GM18505 (cell line): Measurements from ENCODE around the gene FGGY.
"Not testable (repeated sequence)": the region's sequence is repeated elsewhere in the genome, so short reads cannot be mapped to it uniquely, and the experiment has no call there.

Experiments
- ATAC-seq: cut with Tn5 transposase; IDR thresholded peaks from one replicate; pipeline ENCODE4 v1.9.1; 2021; ENCODE audit not compliant: unreplicated experiment
- POLR2A ChIP-seq: IDR thresholded peaks from 4 replicates; pipeline ENCODE4 v1.6.1; 2011; ENCODE audit warnings: borderline replicate concordance; ENCODE audit not compliant: insufficient read depth, insufficient read length; ENCODE audit errors: extremely low read depth

Gene FGGY

DNA sequence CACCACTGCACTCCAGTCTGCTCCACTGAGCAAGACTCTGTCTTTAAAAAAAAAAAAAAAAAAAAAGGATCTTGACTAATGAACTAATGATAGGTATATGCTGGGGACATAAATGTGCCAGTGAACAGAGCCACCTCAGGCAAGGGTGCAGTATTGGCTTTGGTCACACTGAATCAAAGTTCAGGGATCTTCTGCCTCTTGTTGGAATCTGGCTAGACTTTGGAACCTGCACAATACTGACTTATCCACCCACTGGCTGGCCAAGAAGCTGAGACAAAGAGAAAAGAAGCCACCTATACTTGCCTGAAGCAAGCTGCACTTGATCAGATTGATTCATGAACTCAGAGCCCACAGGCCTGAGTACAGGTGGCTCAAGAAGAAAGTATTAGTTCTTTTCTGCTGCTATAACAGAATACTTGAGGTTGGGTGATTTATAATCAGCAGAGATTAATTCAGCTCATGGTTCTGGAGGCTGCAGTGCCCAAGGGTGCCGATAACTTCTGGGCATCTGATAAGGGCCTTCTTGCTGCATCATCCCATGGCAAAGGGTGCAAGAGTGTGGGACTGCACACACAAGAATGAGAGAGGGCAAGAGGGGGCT lies 172.0 kb downstream of the FGGY start:
- ATAC-seq, result no peak
- no peak for TF ChIP-seq POLR2A

GRCh38 chr1:59471991-59472570 lies 175.2 kb downstream of the FGGY start:
- ATAC-seq, result not testable (repeated sequence)

DNA sequence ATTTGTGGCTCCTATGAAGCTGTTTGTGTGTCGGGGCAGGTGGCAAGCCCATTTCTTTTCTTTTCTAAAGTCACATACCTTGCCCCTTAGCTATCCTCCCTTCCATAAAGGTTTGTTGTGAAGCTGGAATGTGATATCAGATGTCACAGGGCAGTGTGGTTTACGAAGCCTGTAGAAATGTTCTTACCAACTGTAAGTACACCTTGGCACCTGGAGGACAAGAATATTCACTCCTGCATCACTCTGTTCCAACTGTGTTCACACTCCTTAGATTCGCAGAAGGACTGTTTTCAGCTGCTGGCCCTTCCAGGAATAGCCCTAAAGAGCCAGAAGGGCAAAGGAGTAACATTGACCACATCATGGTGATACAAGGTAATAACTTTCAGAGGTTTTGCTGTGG lies 176.9 kb downstream of the FGGY start:
- no peak for ATAC-seq
- no peak for TF ChIP-seq POLR2A

- ATAC-seq, result no peak
- no peak for TF ChIP-seq POLR2A
Measured at GRCh38 chr1:59474496-59474895, 177.6 kb downstream of the FGGY start.

GRCh38 chr1:59475737-59476136 lies 178.8 kb downstream of the FGGY start:
- no peak for ATAC-seq
- no peak for TF ChIP-seq POLR2A

- no peak for TF ChIP-seq POLR2A
- no peak for ATAC-seq
Measured at GRCh38 chr1:59477286-59477685, 180.4 kb downstream of the FGGY start.

DNA sequence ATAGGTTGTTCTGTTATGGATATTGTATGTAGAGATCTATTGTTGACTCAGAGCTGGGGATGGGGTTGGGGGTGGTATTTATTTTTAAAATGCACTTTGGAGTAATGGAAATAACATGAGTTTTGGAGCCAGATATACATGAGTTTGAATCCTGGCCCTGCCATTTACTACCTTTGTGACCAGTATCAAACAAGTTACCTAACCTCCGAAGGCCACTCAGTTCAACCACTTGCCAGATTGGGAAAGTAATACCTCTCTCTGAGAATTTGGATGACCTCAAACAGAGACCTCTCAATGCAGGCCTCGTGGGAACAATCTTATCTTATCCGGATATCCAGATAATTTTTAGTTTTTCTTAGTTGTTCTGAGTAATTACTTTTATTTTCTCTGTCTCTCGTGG lies 181.0 kb downstream of the FGGY start:
- TF ChIP-seq POLR2A, result no peak
- ATAC-seq, result no peak

GRCh38 chr1:59478822-59479221 lies 181.9 kb downstream of the FGGY start:
- ATAC-seq, result no peak
- TF ChIP-seq POLR2A, result no peak

DNA sequence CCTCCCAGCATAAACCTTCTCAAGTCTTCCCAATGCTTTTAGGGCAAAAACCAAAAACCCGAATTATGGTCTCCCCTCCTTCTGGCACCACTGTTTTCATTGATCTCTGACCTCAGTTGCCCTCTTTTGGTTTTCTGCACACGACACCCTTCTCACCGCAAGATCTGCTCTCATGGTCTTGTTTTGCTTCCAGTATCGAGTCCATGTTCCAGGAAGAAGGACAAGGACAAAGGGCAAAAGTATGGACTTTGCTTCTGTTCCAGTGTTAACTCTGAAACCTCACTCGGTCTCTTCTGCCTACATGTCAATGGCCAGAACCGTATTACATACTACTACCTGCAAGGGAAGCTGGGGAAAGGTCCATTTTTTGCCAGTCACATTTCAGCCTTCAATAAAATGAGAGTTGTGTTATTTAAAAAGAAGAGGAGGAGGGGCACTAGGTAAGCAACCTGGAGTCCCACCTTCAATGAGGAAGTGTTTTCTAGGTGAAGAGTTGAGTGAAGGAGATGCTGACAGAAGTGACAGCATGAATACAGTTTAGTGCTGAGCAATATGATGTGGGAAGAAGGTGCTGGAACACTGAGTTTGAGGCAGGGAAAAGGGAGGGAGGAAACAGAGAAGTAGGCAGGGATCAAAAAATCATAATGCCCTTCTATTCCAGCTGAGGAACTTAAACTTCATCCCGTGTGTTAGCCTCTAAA lies 183.4 kb downstream of the FGGY start:
- ATAC-seq, result no peak
- no peak for TF ChIP-seq POLR2A

GRCh38 chr1:59481881-59482505 lies 185.1 kb downstream of the FGGY start:
- no peak for TF ChIP-seq POLR2A
- ATAC-seq, result no peak

DNA sequence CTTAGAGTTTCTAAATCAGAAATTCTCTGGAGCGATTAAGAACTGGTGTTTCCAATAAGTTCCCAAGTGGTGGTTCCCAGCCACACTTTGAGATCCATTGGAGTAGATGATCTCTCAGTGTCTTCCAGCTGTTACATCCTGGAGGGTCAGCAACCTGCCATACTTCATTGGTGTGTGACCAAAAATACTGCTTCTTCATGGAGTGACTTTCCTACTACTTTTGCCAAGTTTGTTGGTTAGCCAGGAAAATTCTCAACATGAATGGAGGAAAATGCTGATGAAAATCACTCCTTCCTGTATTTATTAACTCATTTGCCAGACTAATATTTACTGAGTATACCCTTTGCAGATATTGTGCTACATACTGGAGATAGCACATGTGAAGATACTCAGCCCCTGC lies 186.1 kb downstream of the FGGY start:
- ATAC-seq, result no peak
- no peak for TF ChIP-seq POLR2A

GRCh38 chr1:59484096-59484495 lies 187.2 kb downstream of the FGGY start:
- no peak for TF ChIP-seq POLR2A
- ATAC-seq, result no peak

DNA sequence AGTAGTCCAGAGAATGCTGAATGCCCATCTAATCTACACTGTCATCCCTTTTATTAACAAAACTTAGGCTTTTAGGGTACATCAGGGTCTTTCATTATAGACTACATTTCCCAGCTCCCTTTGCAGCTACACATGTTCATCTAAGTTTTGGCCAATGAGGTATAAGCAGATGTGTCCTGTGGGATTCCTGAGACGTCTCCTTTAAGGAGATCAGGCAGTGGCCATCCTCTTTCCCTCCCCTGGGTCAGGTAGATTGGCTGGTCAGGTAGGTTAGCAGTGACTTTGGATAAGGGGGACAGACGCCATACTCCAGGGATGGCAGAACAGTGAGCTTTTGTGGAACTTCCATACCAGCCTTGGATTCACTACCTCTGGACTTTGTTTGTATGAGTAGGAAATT lies 188.3 kb downstream of the FGGY start:
- ATAC-seq, result no peak
- TF ChIP-seq POLR2A, result no peak

DNA sequence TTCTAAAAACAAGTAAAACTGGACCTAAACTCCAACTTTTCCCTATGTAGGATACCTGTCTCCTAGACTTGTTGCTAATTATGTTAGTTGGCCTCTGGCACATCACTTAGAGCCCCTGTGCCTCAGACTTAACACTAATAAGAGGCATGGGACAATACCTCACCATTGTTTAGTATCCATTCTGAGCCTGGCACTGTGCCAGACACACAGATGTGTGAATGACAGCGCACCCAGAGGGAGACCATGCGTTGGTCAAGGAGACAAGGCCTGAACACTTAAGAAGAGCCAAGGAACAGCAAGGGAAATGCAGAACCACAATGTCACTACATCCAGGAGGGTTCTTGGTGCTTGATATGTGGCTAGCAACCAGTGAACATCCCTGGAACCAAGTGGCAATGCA lies 189.1 kb downstream of the FGGY start:
- TF ChIP-seq POLR2A, result no peak
- no peak for ATAC-seq

DNA sequence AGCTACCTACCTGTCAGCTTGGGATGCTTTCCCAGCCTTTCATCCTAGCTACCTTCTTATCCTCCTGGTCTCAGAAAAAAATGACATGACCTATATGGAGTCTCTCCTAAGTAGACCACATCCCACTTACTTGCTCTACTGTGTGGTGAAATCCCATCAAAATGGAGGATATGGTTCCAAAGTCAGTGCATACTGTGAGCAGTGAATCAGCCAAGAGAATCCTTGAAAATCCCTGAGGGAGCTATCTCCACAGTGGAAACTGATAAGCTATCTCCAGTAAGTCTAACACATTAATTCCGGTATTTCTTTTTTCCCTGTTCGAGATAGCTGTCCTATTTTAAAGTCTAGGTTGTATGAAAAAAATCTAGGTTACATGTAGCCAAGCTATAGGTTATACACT lies 189.7 kb downstream of the FGGY start:
- no peak for TF ChIP-seq POLR2A
- no peak for ATAC-seq
